Endothelial cell (in vitro differentiated cells): ENCODE measurements around the gene DCUN1D4. TPM values are rescaled to one million over a fixed set of nuclear protein-coding genes. Genes with fewer than 3 reads are reported as not detected.

Experiments used
- DNase-seq: peaks from one replicate; pipeline ENCODE4 v3.0.0; 2021; ENCODE audit warnings: low spot score
- H3K27ac Mint-ChIP-seq: one replicate; pipeline ENCODE4 v1.8.0; 2021; ENCODE audit warnings: mixed read lengths, inconsistent platforms; ENCODE audit not compliant: unreplicated experiment
- H3K27me3 Mint-ChIP-seq: one replicate; pipeline ENCODE4 v1.8.0; 2021; ENCODE audit warnings: mild to moderate bottlenecking, moderate library complexity, mixed read lengths, inconsistent platforms; ENCODE audit not compliant: unreplicated experiment
- H3K36me3 Mint-ChIP-seq: one replicate; pipeline ENCODE4 v1.8.0; 2021; ENCODE audit warnings: mild to moderate bottlenecking, low read depth, mixed read lengths, inconsistent platforms; ENCODE audit not compliant: unreplicated experiment
- H3K4me1 Mint-ChIP-seq: one replicate; pipeline ENCODE4 v1.8.0; 2021; ENCODE audit warnings: mild to moderate bottlenecking, mixed read lengths, inconsistent platforms; ENCODE audit not compliant: unreplicated experiment
- H3K4me3 Mint-ChIP-seq: one replicate; pipeline ENCODE4 v1.8.0; 2021; ENCODE audit warnings: mild to moderate bottlenecking, mixed read lengths, inconsistent platforms; ENCODE audit not compliant: unreplicated experiment
- H3K9me3 Mint-ChIP-seq: one replicate; pipeline ENCODE4 v1.8.0; 2021; ENCODE audit warnings: mixed read lengths, inconsistent platforms; ENCODE audit not compliant: unreplicated experiment
- total RNA-seq: library from RNA; stranded (reverse); fragmentation: NEBNext Ultra II Directional; extraction: Animal tissue kit (Norgen Biotek cat#: 25700); gene quantifications from one replicate; pipeline ENCODE4 v1.2.1, GENCODE V29; 2021; ENCODE audit not compliant: unreplicated experiment
- TF ChIP-seq, protein P1 (sequence below): fragments of 200-600 bp; sonication (generic); IDR thresholded peaks from one replicate; pipeline ENCODE4 v1.5.0; 2021; ENCODE audit warnings: antibody characterized with exemption; ENCODE audit not compliant: unreplicated experiment

Gene DCUN1D4
- total RNA-seq, 1 donor from 2014 or later: 61.0 TPM

DNA sequence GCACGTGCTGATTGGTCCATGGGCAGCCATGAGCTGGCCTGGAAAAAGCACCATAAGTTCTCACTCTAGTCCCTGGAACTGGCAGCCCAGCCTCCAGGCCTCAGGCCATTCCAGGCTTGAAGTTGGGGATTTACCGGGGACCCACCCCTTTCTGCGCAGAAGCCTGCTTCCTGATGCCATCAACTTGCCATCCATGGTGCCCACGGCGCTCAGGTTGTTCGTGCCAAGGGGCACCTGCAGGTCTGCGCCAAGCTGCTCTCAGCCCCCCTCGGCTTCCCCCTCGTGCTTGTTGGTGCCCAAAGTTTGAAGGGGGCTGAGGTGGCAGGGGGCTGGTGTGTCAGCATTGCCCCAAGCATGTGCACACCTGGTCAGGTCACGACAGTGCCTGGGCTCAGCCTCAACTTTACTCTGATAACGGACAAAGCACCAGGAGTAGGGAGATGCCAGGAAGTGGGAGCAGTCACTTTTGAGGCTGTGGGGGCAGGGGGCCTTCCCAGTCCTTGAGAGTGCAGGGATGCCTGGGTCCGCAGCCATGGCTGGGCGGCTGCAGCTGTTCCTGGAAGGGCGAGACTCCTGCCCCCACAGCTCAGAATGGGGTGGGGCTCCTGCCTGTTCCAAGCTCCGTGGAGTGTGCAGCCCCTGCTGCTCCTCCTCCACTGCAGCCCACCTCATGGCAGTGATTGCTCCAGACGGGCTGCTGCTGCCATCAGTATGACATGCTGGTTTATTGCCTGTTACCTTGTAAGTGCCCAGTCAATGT, 24.9 kb downstream of the DCUN1D4 start:
- TF ChIP-seq, protein P1, sequence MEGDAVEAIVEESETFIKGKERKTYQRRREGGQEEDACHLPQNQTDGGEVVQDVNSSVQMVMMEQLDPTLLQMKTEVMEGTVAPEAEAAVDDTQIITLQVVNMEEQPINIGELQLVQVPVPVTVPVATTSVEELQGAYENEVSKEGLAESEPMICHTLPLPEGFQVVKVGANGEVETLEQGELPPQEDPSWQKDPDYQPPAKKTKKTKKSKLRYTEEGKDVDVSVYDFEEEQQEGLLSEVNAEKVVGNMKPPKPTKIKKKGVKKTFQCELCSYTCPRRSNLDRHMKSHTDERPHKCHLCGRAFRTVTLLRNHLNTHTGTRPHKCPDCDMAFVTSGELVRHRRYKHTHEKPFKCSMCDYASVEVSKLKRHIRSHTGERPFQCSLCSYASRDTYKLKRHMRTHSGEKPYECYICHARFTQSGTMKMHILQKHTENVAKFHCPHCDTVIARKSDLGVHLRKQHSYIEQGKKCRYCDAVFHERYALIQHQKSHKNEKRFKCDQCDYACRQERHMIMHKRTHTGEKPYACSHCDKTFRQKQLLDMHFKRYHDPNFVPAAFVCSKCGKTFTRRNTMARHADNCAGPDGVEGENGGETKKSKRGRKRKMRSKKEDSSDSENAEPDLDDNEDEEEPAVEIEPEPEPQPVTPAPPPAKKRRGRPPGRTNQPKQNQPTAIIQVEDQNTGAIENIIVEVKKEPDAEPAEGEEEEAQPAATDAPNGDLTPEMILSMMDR: no peak
- no peak overlapping the region for H3K27ac Mint-ChIP-seq
- H3K4me3 Mint-ChIP-seq: no peak overlapping the region
- no peaks in the 10 kb centered on the region for H3K27me3 Mint-ChIP-seq
- DNase-seq: no peak
- H3K36me3 Mint-ChIP-seq: peaks cover 29% of the 10 kb centered on the region
- H3K4me1 Mint-ChIP-seq: peaks cover 6% of the 10 kb centered on the region
- no peaks in the 10 kb centered on the region for H3K9me3 Mint-ChIP-seq

DNA sequence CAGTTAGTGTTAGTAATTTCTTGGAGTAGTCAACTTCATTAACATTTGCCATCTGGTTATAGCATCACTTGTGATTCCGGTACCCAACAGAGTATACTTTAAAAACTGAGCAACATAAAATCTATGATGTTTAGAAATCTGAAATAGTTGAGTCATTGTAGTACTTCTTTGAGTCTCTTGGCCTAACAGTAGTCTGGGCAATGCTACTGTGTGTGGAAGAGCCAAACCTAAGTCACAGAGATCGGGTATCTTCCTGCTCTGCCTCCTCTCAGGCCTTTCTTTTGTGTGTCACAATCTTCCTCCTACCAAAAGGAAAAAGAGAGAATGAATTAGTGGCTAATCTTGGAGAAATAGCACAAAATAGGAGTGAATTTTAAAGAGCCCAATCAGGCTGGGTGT, 25.5 kb downstream of the DCUN1D4 start:
- Mint-ChIP-seq H3K9me3 (no peaks in the 10 kb centered on the region), H3K27me3 (no peaks in the 10 kb centered on the region), H3K36me3 (peaks cover 35% of the 10 kb centered on the region), H3K27ac (no peak overlapping the region), H3K4me1 (peaks cover 6% of the 10 kb centered on the region), H3K4me3 (no peak overlapping the region)
- TF ChIP-seq, protein P1: no peak
- no peak for DNase-seq

DNA sequence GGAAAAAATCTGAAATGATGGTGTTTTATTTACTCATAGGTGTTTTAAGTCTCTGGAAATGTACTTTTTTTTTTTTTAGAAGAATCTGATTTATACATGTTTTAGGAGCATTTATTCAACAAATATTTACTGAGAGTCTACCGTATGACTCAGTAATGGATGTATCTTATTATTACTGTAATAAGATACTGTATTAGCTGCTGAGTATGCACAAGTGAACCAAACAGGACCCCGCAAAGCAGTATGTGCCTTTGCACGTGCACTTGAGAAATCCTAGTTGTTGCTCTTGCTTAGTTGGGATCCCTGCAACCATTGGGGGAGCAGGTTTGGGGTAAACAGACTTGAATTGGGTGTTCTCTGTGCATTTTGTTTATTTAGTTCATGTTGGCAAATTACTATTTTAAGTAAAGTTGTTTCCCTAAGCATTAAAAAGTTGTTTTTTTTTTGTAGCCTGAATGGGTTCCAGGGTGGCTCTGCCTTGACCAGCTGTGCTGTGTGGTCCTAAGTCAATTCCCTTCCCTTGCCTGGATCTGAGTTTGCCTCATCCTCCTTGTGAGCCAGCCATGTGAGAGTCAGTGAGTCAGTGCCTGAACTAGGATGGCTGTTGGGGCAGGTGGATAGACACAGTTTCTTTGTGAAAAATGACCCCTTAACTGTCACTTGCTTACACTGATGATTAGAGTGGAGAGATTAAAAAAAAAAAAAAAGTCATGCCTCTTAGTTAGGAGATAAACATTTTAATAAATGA, 27.7 kb downstream of the DCUN1D4 start:
- Mint-ChIP-seq H3K27ac (no peak overlapping the region), H3K9me3 (no peaks in the 10 kb centered on the region), H3K4me1 (peaks cover 6% of the 10 kb centered on the region), H3K36me3 (peaks cover 42% of the 10 kb centered on the region), H3K27me3 (no peaks in the 10 kb centered on the region), H3K4me3 (no peak overlapping the region)
- TF ChIP-seq, protein P1: no peak
- DNase-seq: no peak

DNA sequence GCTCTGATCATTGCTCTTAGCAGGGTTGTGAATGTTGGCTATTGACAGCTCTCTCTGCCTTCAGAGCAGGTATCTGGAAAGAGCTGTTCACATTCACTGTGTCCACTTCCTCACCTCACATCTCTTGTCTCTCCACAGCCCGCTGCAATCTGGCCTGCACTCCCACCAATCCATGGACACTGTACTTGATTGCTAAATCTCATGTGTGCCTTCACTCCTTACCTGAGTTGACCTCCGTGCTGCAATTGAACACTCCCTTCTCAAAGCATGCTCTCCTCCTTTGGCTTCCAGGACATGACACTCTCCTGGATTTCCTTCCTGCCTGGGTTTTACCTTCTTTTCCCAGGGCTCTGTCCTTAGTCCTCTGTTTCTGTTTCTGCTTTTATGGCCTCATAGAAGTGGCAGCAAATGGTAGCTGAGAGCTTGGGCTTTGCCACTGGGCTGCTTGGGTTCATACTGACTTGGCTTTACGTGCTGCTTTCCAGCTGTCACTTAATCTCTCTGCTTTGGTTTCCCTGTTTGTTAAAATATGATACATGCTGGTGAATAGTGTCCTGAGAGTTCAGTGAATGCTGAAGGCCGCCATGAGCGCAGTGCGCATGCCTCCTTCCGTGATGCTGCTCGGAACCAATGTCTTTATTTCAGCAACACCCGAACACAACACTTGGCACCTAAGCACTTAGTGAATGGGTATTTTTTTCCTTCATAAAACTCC, 29.5 kb downstream of the DCUN1D4 start:
- H3K36me3 Mint-ChIP-seq: peaks cover 30% of the 10 kb centered on the region
- H3K27me3 Mint-ChIP-seq: no peaks in the 10 kb centered on the region
- no peak for DNase-seq
- no peaks in the 10 kb centered on the region for H3K9me3 Mint-ChIP-seq
- H3K4me1 Mint-ChIP-seq: peaks cover 6% of the 10 kb centered on the region
- TF ChIP-seq, protein P1: no peak
- H3K27ac Mint-ChIP-seq: peak overlapping the region; percentile 15
- no peak overlapping the region for H3K4me3 Mint-ChIP-seq
